NCI-H1694 treated with DMSO at 0.1 percent for 48 hours (cell line): ENCODE data around the gene MARS1.

Source experiments
- DNase-seq: peaks from one replicate; lab custom pipeline; 2025; lab: John Stamatoyannopoulos, UW

MARS1 gene

DNA sequence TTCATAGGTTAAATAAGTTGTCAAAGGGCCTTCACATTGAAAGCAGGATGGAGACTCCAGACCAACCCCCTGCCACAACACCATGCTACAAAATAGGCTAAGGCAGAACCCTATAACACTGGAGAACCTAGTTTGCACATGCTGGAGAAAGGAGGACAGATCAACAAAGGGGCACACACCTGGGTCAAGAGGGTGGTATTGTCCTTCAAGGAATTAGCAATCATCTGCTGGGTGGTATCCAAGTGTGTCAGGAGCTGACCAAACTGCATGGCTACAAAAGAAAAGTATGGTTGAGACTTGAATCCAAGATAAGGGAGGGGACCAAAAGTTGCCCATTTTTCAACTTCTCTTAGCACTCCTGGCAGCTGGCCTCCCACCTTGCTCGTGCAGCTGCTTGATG, 44.0 kb downstream of the MARS1 start:
- DNase-seq: no peak

DNA sequence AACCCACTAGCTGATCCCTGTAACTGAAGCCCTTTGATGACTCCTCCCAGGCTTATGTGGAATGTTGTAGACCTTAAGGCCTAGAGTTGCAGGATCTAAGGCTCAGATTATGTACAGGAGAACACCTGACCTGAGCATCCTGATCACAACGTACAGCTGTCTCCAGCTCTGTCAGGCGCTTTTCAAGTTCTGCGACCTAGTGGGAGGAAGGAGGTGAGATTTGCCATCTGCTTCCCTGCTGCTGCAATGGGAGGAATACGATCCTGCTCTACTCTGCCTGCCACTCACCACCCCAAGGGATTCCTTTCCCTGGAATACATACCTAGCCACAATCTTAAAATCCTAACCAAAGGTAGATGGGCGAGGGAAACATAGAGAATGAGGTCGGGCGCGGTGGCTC, 45.2 kb downstream of the MARS1 start:
- no peak for DNase-seq

GRCh38 chr12:57534250-57534649, 46.4 kb downstream of the MARS1 start:
- no peak for DNase-seq

DNA sequence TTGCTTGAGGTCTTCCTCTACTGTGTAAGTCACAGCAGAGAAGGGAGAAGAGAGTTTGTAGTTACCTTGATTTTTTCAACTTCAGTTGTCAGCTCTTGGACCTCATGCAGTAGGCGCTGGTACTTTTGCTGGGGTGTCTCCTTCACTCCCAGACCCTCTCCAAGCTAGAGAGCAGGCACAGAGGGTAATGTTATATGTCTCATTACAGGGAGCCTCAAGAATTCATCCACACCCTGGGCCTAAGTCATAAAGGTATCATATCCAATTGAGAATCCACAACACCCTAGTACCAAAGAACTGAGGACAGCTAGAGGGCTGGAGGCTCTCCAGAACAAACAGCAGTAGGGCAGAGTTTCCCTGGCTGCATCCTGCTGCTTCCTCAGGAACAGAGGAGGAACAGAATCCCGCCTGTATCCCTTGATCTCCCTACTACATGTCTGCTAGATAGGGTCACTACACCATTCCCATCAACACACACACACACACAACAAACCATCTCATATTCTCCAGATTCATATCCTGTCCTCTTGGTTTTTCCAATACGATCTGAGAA, 47.2 kb downstream of the MARS1 start:
- no peak for DNase-seq

DNA sequence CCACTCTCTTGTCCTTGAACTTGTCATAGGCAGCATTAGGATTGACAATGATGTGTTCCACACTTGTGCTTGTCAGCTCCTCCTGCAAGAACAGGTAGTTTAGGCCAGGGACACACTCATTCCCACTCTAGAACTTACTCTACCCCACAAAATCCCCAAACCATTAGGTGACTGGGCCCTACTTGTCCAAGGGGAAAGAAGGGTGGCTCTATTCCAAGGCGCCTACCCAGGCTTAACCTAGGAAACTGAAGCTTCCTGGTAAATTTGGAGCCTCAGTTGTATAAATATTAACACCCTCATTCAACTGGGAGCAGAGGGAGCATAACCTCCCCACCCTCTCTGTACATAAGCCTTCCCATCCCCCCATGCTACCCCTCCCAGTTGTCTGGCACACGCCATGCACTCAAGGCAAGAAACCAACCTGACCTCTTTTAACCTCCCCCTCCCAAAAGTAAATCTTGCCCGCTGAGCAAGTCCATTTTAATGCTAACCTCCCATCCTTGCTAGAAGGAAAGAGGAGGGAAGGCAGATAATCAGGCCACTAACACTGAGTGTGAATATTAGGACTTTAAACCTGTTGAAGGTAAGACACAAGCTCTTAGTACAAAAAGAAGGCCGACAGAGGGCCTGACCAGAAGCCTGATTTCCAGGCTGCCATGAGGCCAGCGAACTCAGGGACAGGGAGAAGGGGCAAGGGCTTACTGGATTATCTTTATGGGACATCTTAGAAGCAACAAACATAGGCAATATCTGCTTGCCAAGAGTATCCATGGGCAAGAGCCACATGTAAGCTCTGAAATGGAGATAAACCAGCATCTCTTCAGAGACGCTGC, 48.1 kb downstream of the MARS1 start:
- no peak for DNase-seq

- no peak for DNase-seq
Observed at GRCh38 chr12:57536597-57536942, 48.7 kb downstream of the MARS1 start.

GRCh38 chr12:57539134-57539768, 51.4 kb downstream of the MARS1 start:
- no peak for DNase-seq

- DNase-seq: no peak
Observed at GRCh38 chr12:57541001-57541400, 53.1 kb downstream of the MARS1 start.

DNA sequence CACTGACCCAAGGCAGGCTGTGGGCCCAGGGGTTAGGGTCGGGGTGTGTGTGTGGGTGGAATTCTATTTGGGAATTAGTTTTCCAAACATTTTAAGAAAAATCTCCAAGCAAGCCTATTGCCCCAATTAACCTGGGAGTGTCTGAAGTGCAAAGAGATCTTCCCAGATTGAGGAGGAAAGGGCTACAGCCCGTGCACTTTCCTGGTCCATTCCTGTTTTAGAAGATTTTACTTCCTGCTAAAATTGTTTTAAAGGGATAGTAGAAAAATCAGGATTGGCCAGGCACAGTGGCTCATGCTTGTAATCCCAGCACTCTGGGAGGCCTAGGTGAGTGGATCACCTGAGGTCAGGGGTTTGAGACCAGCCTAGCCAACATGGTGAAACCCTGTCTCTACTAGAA, 53.8 kb downstream of the MARS1 start:
- DNase-seq: no peak

GRCh38 chr12:57543581-57543980, 55.7 kb downstream of the MARS1 start:
- no peak for DNase-seq

GRCh38 chr12:57545809-57546437, 58.1 kb downstream of the MARS1 start:
- no peak for DNase-seq

GRCh38 chr12:57546438-57547287, 58.8 kb downstream of the MARS1 start, which contains the start of gene DCTN2:
Gene DCTN2, minus strand, starts transcription at chr12:57547192. Its CDS starts 129 bp downstream, at chr12:57547063.
- peak; percentile 95 for DNase-seq

DNA sequence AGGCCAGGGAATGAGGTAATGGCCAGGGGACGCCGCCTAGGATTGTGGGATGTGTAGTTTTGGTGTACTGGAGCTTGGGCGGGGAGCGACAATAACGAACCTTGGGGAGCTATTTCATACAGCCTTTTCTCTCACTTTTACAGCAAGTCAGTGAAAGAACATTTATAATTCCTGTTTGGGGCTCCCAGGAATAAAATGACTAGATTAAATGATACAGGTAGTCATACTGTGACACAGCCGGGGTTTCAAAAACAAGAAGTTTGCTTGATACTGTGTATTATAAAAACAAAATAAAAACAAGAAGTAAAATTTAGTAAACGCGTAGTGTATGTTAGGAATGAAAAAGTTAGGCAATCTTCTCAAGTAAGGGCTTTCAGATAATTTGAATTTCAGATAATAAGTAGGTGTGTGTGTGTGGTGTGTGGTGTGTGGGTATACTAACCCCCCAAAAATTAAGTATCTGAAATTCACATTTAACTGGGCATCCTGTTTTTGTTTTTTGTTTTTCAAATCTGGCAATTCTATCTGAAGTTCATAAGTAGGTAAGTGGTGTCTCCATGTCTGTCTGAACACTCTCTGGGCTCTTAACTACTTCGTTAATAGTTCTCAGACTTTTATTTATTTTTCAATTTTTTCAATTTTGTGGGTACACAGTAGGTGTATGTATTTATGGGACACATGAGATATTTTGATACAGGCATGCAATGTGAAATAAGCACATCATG, 59.6 kb downstream of the MARS1 start:
- no peak for DNase-seq

GRCh38 chr12:57548013-57548315, 60.1 kb downstream of the MARS1 start:
- no peak for DNase-seq

DNA sequence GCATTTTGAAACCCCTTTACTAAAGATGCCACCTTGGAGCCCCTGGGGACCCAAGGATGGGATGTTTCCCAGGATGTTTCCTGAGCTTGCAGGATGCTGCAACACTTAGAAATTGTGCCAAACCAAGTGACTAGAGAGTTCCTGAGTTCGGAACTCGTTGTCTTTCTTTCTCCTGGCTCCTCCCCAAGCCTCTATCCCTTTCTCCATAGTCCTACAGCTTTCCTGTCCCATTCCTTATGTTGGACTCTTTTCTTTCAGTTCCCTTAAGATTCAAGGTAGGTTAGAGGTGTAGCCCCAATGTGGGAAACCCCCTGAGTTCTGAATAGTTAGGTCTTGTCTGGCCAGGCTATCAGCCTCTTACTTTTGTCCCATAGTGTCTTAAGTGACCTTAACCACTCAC, 60.6 kb downstream of the MARS1 start:
- DNase-seq: no peak

- DNase-seq: no peak
Observed at GRCh38 chr12:57549203-57549908, 61.5 kb downstream of the MARS1 start.

GRCh38 chr12:57549909-57550640, 62.2 kb downstream of the MARS1 start, which contains the start of gene KIF5A:
Gene KIF5A, plus strand, starts transcription at chr12:57550044. Its CDS starts 228 bp downstream, at chr12:57550272.
- DNase-seq: peak; percentile 30

GRCh38 chr12:57550641-57551549, 63.0 kb downstream of the MARS1 start:
- DNase-seq: no peak
